H1 (cell line): Measurements from ENCODE around the gene UNC13C. TPM values are rescaled to one million over a fixed set of nuclear protein-coding genes. Genes with fewer than 3 reads are reported as not detected.

Experiments
- CTCF ChIA-PET: fragments of 300-600 bp; sonication (Branson Sonifier 250); formaldehyde crosslinking; loops from one replicate; lab custom pipeline; 2021; ENCODE audit not compliant: partially characterized antibody; lab: Charles Lee
- POLR2A ChIA-PET: fragments of 300-600 bp; sonication (Branson Sonifier 250); formaldehyde crosslinking; loops from one replicate; lab custom pipeline; 2021; ENCODE audit warnings: inconsistent platforms; ENCODE audit not compliant: partially characterized antibody; lab: Charles Lee
- DNase-seq, 2 experiments: peaks; one replicate each; pipeline versions ENCODE4 v3.0.0 to v3.0.0-alpha.2; 2010 to 2022; ENCODE audit warnings: low spot score in 2 of 2, low read depth in 1 of 2, mixed read lengths in 1 of 2
- FAIRE-seq: peaks from 2 replicates; lab custom pipeline; 2011; peaks lifted over from hg19 to GRCh38; lab: Jason Lieb, UNC
- H2AFZ ChIP-seq: 2 replicates; pipeline ENCODE4 v1.8.1; 2012; ENCODE audit warnings: low read length, inconsistent platforms
- H2AK5ac ChIP-seq: 2 replicates; pipeline ENCODE4 v1.6.1; 2013; ENCODE audit warnings: low read depth, low read length
- H2BK120ac ChIP-seq: replicated peaks from 2 replicates; pipeline ENCODE3; 2013; ENCODE audit warnings: low read depth, low read length, inconsistent platforms
- H2BK12ac ChIP-seq: 2 replicates; pipeline ENCODE4 v1.6.1; 2013; ENCODE audit warnings: low read depth, low read length
- H2BK15ac ChIP-seq: 2 replicates; pipeline ENCODE4 v1.6.1; 2013; ENCODE audit warnings: low read length
- H2BK20ac ChIP-seq: 2 replicates; pipeline ENCODE4 v1.6.1; 2013; ENCODE audit warnings: low read length
- H2BK5ac ChIP-seq: 2 replicates; pipeline ENCODE4 v1.6.1; 2013; ENCODE audit warnings: low read depth, low read length
- H3K14ac ChIP-seq: 2 replicates; pipeline ENCODE4 v1.6.1; 2013; ENCODE audit warnings: inconsistent platforms; ENCODE audit not compliant: insufficient read length
- H3K18ac ChIP-seq: 2 replicates; pipeline ENCODE4 v1.6.1; 2013; ENCODE audit warnings: low read length; ENCODE audit errors: extremely low read depth
- H3K23ac ChIP-seq: 2 replicates; pipeline ENCODE4 v1.6.1; 2013; ENCODE audit warnings: inconsistent platforms; ENCODE audit not compliant: insufficient read length
- H3K23me2 ChIP-seq: 2 replicates; pipeline ENCODE4 v1.6.1; 2013; ENCODE audit warnings: low read depth, low read length
- H3K27ac ChIP-seq: 2 replicates; pipeline ENCODE4 v1.6.1; 2011; ENCODE audit warnings: low read depth, low read length, inconsistent platforms
- H3K27me3 ChIP-seq, 4 experiments: replicated peaks in 1 of 4; 1 replicate in 1 of 4; 2 replicates in 3 of 4; pipeline versions ENCODE4 v1.6.1 to v1.8.1; 2011 to 2013; ENCODE audit warnings: low read length in 3 of 4, mild to moderate bottlenecking in 3 of 4, inconsistent platforms in 2 of 4, mixed read lengths in 2 of 4, moderate library complexity in 1 of 4; ENCODE audit not compliant: control insufficient read depth in 3 of 4, insufficient read depth in 3 of 4; ENCODE audit errors: extremely low read depth in 1 of 4
- H3K36me3 ChIP-seq, 4 experiments: 2 replicates each; pipeline versions ENCODE4 v1.6.1 to v1.8.1; 2011 to 2013; ENCODE audit warnings: mild to moderate bottlenecking in 4 of 4, low read length in 3 of 4, moderate library complexity in 2 of 4, control low read depth in 1 of 4, inconsistent platforms in 1 of 4; ENCODE audit not compliant: insufficient read depth in 4 of 4, control insufficient read depth in 2 of 4
- H3K4ac ChIP-seq: replicated peaks from 2 replicates; pipeline ENCODE3; 2013; ENCODE audit warnings: low read length, low read depth, mixed read lengths, inconsistent platforms; ENCODE audit not compliant: insufficient read length
- H3K4me1 ChIP-seq, 4 experiments: replicated peaks in 1 of 4; 1 replicate in 1 of 4; 2 replicates in 3 of 4; pipeline versions ENCODE4 v1.6.1 to v1.8.1; 2011 to 2013; ENCODE audit warnings: low read length in 3 of 4, inconsistent platforms in 2 of 4, mixed read lengths in 1 of 4; ENCODE audit not compliant: insufficient read depth in 4 of 4, control insufficient read depth in 3 of 4
- H3K4me2 ChIP-seq, 2 experiments: 2 replicates each; pipeline versions ENCODE4 v1.6.1 to v1.8.1; 2011 to 2013; ENCODE audit warnings: low read depth in 2 of 2, low read length in 2 of 2, control low read depth in 1 of 2, inconsistent platforms in 1 of 2, mild to moderate bottlenecking in 1 of 2; ENCODE audit not compliant: insufficient read depth in 1 of 2
- H3K4me3 ChIP-seq, 4 experiments: fragments of 200-600, 300-600 bp in 1 of 4; sonication (generic), shearing (Covaris generic), sonication (Bioruptor Twin) in 1 of 4; 2 replicates each; pipeline versions ENCODE4 v1.5.1 to v1.8.1; 2011 to 2016; ENCODE audit warnings: low read length in 4 of 4, low read depth in 3 of 4, control low read depth in 2 of 4, inconsistent platforms in 2 of 4, mild to moderate bottlenecking in 2 of 4, mixed read lengths in 1 of 4, moderate library complexity in 1 of 4; ENCODE audit not compliant: insufficient read depth in 2 of 4; ENCODE audit errors: extremely low read depth in 1 of 4
- H3K56ac ChIP-seq: replicated peaks from 2 replicates; pipeline ENCODE3; 2013; ENCODE audit warnings: low read depth, mild to moderate bottlenecking, mixed read lengths, low read length, inconsistent platforms; ENCODE audit not compliant: insufficient read length
- H3K79me1 ChIP-seq: 2 replicates; pipeline ENCODE4 v1.6.1; 2013; ENCODE audit warnings: low read depth, low read length, control low read depth
- H3K79me2 ChIP-seq, 2 experiments: 2 replicates each; pipeline versions ENCODE4 v1.6.1 to v1.8.1; 2012 to 2013; ENCODE audit warnings: low read length in 2 of 2, mild to moderate bottlenecking in 2 of 2, inconsistent platforms in 1 of 2; ENCODE audit not compliant: insufficient read depth in 2 of 2, control insufficient read depth in 1 of 2
- H3K9ac ChIP-seq, 4 experiments: replicated peaks in 1 of 4; 1 replicate in 1 of 4; 2 replicates in 3 of 4; pipeline versions ENCODE4 v1.6.1 to v1.8.1; 2011 to 2013; ENCODE audit warnings: low read depth in 3 of 4, low read length in 3 of 4, control low read depth in 2 of 4, mild to moderate bottlenecking in 2 of 4, moderate library complexity in 2 of 4, inconsistent platforms in 1 of 4; ENCODE audit errors: extremely low read depth in 1 of 4
- H3K9me3 ChIP-seq, 2 experiments: 2 replicates each; pipeline versions ENCODE4 v1.6.1 to v1.8.1; 2012 to 2013; ENCODE audit warnings: mild to moderate bottlenecking in 2 of 2, moderate library complexity in 2 of 2, control low read depth in 1 of 2, inconsistent platforms in 1 of 2, low read depth in 1 of 2, low read length in 1 of 2, mixed read lengths in 1 of 2; ENCODE audit not compliant: insufficient read depth in 2 of 2
- H4K20me1 ChIP-seq, 2 experiments: replicated peaks in 1 of 2; 2 replicates each; pipeline versions ENCODE3 to v1.8.1; 2011 to 2013; ENCODE audit warnings: inconsistent platforms in 2 of 2, low read length in 2 of 2, mild to moderate bottlenecking in 1 of 2; ENCODE audit not compliant: insufficient read depth in 2 of 2, control insufficient read depth in 1 of 2
- H4K5ac ChIP-seq: 2 replicates; pipeline ENCODE4 v1.6.1; 2013; ENCODE audit warnings: low read length, low read depth, mixed read lengths, inconsistent platforms; ENCODE audit not compliant: insufficient read length
- H4K8ac ChIP-seq: 2 replicates; pipeline ENCODE4 v1.8.0; 2013; ENCODE audit warnings: mild to moderate bottlenecking, moderate library complexity, low read length, inconsistent platforms; ENCODE audit not compliant: insufficient read depth; ENCODE audit errors: extremely low read depth
- H4K91ac ChIP-seq: replicated peaks from 2 replicates; pipeline ENCODE3; 2013; ENCODE audit warnings: low read length, mixed read lengths, inconsistent platforms; ENCODE audit not compliant: insufficient read length
- polyA plus RNA-seq, 7 experiments: library from polyadenylated mRNA; depleted of rRNA in 3 of 7; stranded (reverse) in 5 of 7; unstranded in 2 of 7; fragments of >200 nt in 5 of 7; fragments of 200-250 nt in 2 of 7; gene quantifications; 1 replicate in 5 of 7; 2 replicates in 1 of 7; 4 replicates in 1 of 7; pipeline versions ENCODE4 v1.2.1 to v1.2.3, GENCODE V29; 2011 to 2013; ENCODE audit warnings: missing spikeins in 2 of 7, mixed read lengths in 2 of 7
- total RNA-seq: library from RNA; stranded (reverse); fragmentation: NEBNext Ultra II Directional; extraction: Animal tissue kit (Norgen Biotek cat#: 25700); gene quantifications from 2 replicates; pipeline ENCODE4 v1.2.1, GENCODE V29; 2021
- TF ChIP-seq, protein P1 (sequence below): fragments of 300-600 bp; sonication (generic); IDR thresholded peaks from 2 replicates; pipeline ENCODE4 v1.7.1; 2012; ENCODE audit warnings: low read length, moderate library complexity, mild to moderate bottlenecking, inconsistent platforms; ENCODE audit not compliant: insufficient replicate concordance

The UNC13C gene
- total and polyA plus RNA-seq, 2 of the 8 experiments (the other 6 are each of a cell fraction or from before 2014, with no cell fraction given), result 0.02 to 0.13 TPM

DNA sequence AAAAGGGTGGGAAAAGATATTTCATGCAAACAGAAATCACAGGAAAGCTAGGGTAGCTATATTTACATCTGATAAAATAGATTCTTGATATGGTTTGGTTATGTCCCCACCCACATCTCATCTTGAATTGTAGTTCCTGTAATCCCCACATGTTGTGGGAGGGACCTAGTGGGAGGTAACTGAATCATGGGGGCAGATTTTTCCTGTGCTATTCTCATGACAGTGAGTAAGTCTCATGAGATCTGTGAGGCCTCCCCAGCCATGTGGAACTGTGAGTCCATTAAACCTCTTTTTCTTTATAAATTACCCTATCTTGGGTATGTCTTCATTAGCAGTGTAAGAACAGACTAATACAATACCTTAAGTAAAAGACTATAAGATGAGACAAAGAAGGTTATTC is 660.4 kb downstream of the UNC13C start:
- Histone ChIP-seq H3K4me1 (no peaks in the 10 kb centered on the region), H2AK5ac (no peak overlapping the region), H3K9me3 (peaks cover 9 to 26% of the 10 kb centered on the region in 2 experiments), H3K14ac (no peak overlapping the region), H2BK15ac (no peak overlapping the region), H2AFZ (no peak overlapping the region), H2BK12ac (no peak overlapping the region), H3K4me3 (no peak overlapping the region), H2BK120ac (no peak overlapping the region), H3K4me2 (no peak overlapping the region), H2BK20ac (no peak overlapping the region), H3K9ac (no peak overlapping the region), H3K27me3 (no peaks in the 10 kb centered on the region), H4K91ac (no peak overlapping the region), H3K18ac (no peak overlapping the region), H3K23me2 (no peaks in the 10 kb centered on the region), H4K5ac (no peak overlapping the region), H2BK5ac (no peak overlapping the region), H3K36me3 (no peaks in the 10 kb centered on the region), H3K27ac (no peak overlapping the region), H3K4ac (no peak overlapping the region), H3K79me2 (no peaks in the 10 kb centered on the region), H3K56ac (no peak overlapping the region), H4K8ac (no peak overlapping the region), H3K23ac (no peak overlapping the region), H4K20me1 (no peaks in the 10 kb centered on the region), H3K79me1 (no peaks in the 10 kb centered on the region)
- FAIRE-seq (no peak), DNase-seq (no peak)
- ChIA-PET CTCF (no interaction called here), POLR2A (no interaction called here)
- TF ChIP-seq, protein P1, sequence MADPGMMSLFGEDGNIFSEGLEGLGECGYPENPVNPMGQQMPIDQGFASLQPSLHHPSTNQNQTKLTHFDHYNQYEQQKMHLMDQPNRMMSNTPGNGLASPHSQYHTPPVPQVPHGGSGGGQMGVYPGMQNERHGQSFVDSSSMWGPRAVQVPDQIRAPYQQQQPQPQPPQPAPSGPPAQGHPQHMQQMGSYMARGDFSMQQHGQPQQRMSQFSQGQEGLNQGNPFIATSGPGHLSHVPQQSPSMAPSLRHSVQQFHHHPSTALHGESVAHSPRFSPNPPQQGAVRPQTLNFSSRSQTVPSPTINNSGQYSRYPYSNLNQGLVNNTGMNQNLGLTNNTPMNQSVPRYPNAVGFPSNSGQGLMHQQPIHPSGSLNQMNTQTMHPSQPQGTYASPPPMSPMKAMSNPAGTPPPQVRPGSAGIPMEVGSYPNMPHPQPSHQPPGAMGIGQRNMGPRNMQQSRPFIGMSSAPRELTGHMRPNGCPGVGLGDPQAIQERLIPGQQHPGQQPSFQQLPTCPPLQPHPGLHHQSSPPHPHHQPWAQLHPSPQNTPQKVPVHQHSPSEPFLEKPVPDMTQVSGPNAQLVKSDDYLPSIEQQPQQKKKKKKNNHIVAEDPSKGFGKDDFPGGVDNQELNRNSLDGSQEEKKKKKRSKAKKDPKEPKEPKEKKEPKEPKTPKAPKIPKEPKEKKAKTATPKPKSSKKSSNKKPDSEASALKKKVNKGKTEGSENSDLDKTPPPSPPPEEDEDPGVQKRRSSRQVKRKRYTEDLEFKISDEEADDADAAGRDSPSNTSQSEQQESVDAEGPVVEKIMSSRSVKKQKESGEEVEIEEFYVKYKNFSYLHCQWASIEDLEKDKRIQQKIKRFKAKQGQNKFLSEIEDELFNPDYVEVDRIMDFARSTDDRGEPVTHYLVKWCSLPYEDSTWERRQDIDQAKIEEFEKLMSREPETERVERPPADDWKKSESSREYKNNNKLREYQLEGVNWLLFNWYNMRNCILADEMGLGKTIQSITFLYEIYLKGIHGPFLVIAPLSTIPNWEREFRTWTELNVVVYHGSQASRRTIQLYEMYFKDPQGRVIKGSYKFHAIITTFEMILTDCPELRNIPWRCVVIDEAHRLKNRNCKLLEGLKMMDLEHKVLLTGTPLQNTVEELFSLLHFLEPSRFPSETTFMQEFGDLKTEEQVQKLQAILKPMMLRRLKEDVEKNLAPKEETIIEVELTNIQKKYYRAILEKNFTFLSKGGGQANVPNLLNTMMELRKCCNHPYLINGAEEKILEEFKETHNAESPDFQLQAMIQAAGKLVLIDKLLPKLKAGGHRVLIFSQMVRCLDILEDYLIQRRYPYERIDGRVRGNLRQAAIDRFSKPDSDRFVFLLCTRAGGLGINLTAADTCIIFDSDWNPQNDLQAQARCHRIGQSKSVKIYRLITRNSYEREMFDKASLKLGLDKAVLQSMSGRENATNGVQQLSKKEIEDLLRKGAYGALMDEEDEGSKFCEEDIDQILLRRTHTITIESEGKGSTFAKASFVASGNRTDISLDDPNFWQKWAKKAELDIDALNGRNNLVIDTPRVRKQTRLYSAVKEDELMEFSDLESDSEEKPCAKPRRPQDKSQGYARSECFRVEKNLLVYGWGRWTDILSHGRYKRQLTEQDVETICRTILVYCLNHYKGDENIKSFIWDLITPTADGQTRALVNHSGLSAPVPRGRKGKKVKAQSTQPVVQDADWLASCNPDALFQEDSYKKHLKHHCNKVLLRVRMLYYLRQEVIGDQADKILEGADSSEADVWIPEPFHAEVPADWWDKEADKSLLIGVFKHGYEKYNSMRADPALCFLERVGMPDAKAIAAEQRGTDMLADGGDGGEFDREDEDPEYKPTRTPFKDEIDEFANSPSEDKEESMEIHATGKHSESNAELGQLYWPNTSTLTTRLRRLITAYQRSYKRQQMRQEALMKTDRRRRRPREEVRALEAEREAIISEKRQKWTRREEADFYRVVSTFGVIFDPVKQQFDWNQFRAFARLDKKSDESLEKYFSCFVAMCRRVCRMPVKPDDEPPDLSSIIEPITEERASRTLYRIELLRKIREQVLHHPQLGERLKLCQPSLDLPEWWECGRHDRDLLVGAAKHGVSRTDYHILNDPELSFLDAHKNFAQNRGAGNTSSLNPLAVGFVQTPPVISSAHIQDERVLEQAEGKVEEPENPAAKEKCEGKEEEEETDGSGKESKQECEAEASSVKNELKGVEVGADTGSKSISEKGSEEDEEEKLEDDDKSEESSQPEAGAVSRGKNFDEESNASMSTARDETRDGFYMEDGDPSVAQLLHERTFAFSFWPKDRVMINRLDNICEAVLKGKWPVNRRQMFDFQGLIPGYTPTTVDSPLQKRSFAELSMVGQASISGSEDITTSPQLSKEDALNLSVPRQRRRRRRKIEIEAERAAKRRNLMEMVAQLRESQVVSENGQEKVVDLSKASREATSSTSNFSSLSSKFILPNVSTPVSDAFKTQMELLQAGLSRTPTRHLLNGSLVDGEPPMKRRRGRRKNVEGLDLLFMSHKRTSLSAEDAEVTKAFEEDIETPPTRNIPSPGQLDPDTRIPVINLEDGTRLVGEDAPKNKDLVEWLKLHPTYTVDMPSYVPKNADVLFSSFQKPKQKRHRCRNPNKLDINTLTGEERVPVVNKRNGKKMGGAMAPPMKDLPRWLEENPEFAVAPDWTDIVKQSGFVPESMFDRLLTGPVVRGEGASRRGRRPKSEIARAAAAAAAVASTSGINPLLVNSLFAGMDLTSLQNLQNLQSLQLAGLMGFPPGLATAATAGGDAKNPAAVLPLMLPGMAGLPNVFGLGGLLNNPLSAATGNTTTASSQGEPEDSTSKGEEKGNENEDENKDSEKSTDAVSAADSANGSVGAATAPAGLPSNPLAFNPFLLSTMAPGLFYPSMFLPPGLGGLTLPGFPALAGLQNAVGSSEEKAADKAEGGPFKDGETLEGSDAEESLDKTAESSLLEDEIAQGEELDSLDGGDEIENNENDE, result no peak
